Iris pigment epithelial cell (primary cell): ENCODE measurements around the gene DDHD1.

Source experiments
- DNase-seq: peaks from one replicate; pipeline ENCODE4 v3.0.0-alpha.2; 2011; ENCODE audit warnings: low read depth

DDHD1 gene

GRCh38 chr14:52995998-52996397, 157.1 kb downstream of the DDHD1 start:
- DNase-seq = no peak

GRCh38 chr14:52992236-52992870, 160.8 kb downstream of the DDHD1 start:
- DNase-seq = peak; percentile 31

- DNase-seq = no peak
Observed at GRCh38 chr14:52988139-52988538, 165.0 kb downstream of the DDHD1 start.

- DNase-seq = no peak
Observed at GRCh38 chr14:52987514-52987913, 165.6 kb downstream of the DDHD1 start.

- no peak for DNase-seq
Observed at GRCh38 chr14:52987042-52987441, 166.1 kb downstream of the DDHD1 start.
